ENCODE results near the gene PDIA3.
A peak's percentile ranks its signal among the peaks of the same experiment; 100 is the strongest.
"Not testable (repeated sequence)": the region's sequence is repeated elsewhere in the genome, so short reads cannot be mapped to it uniquely, and the experiment has no call there.

Gene PDIA3

DNA sequence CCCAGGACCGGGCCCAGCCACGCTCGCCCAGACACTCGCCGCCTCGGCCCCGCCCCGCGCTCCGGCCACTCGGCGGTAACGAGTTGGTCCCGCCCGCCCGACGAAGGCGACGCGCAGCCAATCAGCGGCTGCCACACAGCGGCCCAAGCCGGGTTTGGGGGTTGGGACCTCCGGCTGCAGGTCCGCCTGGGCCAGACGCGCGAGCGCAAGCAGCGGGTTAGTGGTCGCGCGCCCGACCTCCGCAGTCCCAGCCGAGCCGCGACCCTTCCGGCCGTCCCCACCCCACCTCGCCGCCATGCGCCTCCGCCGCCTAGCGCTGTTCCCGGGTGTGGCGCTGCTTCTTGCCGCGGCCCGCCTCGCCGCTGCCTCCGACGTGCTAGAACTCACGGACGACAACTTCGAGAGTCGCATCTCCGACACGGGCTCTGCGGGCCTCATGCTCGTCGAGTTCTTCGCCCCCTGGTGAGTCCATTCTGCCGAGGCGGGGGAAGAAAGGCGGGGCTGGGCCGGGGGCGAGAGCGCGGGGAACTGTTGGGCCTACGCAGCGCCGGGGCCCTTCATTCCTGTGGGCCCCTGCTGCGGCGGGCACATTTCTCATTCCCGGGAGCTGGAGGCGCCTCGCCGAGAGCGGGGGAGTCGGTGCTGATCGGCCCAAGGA, at the start of gene PDIA3:
PDIA3 (plus strand) TSS at position 194 of the 658 bp plus-strand sequence; CDS start at position 296, 102 bp downstream.
- DNase-seq, result peak; percentile 75

GRCh38 chr15:43702174-43702573, 44.1 kb upstream of the PDIA3 start:
- DNase-seq, result no peak

DNA sequence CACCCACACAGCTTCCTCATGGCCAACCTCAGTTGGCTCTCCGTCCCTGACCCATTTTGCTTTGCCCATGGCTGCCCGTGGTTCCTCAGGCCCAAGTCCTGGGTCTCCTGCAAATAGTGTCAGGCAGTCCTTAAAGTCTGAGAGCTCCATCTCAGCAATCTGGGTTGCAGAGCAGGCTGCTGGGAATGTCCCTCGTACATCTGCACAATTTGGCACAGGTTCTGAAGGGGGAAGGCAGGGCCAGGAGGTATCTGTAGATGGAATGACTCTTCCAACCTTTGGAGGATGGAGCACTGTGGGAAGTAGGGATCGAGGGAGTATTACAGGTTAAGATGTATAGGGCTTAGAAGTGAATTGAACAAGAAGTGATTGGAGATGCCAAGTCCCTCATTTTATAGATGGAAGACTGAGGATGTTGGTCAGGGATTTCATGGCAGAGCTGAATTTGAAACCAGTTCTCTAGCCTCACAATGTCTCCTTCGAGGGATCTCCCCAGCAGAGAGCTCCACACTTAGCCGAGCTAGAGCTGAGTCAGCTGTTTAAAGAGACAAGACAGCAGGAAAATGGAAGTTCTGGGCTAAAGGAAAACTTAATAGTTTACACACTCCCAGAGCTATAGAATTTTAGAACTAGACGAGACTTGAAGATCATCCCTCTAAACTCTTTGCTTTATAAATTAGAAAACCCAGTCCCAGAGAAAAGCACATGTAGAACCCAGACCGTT, 43.4 kb upstream of the PDIA3 start:
- no peak for DNase-seq

DNA sequence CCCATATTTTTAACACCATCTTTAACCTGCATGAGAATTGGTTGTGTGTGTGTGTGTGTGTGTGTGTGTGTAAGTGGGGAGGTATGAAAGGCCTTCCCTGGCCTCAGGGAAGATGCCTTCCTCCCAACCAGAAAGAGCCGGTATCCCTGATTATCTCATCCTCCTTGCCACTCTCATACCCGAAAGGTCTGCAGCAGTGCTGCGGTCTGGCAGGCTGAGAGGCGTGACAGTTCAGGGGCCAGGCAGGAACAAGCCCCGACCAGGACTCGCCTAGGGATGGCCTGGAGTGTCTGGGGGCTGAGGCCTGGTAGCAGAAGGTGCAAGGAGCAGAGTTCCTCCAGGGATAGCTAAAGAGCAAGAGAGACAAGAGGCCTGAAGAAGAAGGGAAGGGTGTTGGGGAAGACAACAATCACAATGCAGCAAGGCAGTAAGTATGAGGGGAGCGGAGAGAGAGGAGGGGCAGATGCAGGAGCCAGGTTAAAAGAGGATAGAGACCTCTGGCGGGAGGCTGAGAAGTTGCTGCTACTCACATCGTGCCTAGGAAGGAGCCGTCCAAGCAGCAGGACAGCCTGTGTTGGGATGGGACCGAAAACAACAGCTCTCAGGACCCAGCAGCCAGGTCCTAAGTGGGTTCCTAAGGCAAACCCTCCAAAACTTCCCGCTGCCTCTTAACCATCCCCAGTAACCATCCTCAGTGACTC, 35.7 kb upstream of the PDIA3 start:
- DNase-seq, result not testable (repeated sequence)

- DNase-seq, result no peak
Observed at GRCh38 chr15:43723151-43723550, 23.1 kb upstream of the PDIA3 start.

GRCh38 chr15:43726306-43726705, 19.9 kb upstream of the PDIA3 start:
- not testable (repeated sequence) for DNase-seq

- DNase-seq, result not testable (repeated sequence)
Observed at GRCh38 chr15:43728053-43728725, 18.0 kb upstream of the PDIA3 start.

- no peak for DNase-seq
Observed at GRCh38 chr15:43735416-43735815, 10.8 kb upstream of the PDIA3 start.

DNA sequence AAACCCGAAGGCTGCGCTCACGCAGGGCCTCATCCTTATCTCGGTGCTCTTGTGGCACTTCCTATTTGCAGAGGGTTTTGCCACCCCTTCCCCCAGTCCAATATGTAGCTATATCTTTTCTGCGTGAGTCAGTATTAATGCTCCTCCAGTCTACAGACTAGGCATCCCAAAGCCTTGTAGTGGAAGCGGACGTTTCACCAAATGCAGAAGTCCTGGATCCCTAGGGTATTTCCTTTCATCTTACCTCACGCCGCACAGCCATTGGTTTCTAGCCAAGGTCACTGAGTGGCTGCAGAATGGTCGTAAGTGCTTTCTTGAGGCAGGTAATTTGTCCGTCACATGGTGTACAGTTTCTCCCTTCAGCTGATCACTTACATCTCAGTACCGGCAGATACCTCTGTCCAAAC, 668 bp downstream of the PDIA3 start:
- DNase-seq, result peak; percentile 48

DNA sequence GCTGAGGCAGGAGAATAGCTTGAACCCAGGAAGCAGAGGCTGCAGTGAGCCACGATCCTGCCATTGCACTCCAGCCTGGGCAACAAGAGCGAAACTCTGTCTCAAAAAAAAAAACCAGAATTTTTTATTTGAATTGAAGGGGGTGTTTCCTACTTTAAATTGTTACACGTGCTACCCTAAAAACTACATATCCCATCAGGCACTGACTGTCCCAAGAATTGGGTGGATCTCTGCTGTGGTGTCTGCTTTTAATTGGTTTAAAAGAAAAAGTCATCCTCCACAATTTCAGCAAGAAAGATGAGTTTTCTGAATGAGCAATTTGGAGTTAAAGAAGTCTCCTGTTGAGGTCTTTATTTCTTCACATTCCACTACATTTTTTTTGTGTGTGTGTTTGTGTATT, 2.1 kb downstream of the PDIA3 start:
- DNase-seq, result no peak

- peak; percentile 55 for DNase-seq
Observed at GRCh38 chr15:43749690-43750345, 3.6 kb downstream of the PDIA3 start.

DNA sequence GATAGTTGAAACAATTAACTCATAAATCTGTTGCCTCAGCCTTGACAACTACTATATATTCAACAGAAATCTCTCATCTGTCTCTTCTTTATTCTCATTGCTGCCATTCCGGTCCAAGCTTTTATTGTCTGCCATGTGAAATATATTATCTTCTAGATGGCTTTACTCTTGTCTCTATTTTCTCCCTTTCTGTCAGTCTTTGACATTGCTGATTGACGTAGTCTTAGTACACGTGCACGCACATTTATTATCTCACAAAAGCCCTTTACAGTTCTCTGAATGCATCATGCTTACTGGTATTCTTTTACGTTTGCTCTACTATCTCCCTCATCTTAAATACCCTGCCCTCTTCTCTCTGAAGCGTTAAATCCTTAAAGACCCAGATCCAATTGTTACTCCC, 5.6 kb downstream of the PDIA3 start:
- no peak for DNase-seq

GRCh38 chr15:43762824-43763223, 16.6 kb downstream of the PDIA3 start:
- DNase-seq, result no peak

- DNase-seq, result no peak
Observed at GRCh38 chr15:43763819-43764446, 17.7 kb downstream of the PDIA3 start.

DNA sequence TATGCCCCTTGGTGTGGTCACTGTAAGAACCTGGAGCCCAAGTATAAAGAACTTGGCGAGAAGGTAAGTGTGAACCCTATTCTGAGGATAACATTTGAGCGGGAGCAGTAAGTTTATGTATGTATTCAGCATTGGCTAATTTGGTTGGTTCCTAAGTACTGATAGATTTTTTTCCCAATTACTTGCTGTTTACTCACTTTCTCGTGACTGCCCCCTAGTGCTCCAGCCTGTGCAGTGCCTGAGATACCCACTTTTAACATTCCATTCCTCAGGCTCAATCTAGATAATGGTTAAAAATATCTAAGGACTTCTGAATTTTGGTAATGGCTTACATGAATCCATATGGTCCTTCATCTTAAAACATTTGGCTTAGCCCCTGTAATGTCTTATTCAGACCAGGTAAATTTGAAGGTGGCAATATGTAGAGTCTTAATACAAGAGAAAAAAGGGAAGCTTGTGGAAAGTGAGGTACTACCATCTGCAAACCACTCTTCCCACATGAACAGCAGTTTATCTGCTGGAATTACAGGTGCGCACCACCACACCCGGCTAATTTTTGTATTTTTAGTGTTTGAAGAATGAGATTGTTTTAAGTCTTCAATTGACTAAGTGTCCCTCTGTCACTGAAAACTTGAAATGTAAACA, 23.5 kb downstream of the PDIA3 start:
- peak; percentile 41 for DNase-seq

GRCh38 chr15:43771816-43772215, 25.6 kb downstream of the PDIA3 start:
- no peak for DNase-seq

DNA sequence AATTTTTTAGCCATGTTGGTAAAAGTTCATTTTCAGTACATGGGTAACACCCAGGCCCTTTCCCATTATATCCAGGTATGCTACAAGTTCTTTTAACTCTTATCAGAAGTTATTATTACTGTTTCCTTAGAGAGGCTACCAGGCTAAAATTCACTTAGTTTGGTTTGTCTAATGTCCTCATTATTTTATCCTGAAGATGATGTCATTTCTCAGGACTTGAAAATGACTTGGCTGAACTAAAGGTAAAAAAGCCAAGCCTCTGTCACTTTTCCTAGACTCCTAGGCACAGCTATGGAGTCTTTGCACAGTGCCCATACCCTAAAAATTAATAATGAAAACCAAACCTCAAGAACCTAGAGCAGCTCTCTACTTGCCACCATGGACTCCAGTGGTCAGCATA, 26.4 kb downstream of the PDIA3 start:
- DNase-seq, result no peak

GRCh38 chr15:43774062-43774461, 27.8 kb downstream of the PDIA3 start:
- no peak for DNase-seq

- no peak for DNase-seq
Observed at GRCh38 chr15:43775411-43775965, 29.2 kb downstream of the PDIA3 start.

GRCh38 chr15:43776101-43776717, 30.0 kb downstream of the PDIA3 start:
- DNase-seq, result peak; percentile 6

GRCh38 chr15:43776718-43777266, 30.6 kb downstream of the PDIA3 start, which contains the start of gene ELL3:
TSS of gene ELL3 (minus strand) at chr15:43776966. CDS start at chr15:43776901, 65 bp downstream.
- DNase-seq, result peak; percentile 80

Data from MV-4-11 (cell line).